K562 (cell line): ENCODE results near the gene LEO1. TPM values are rescaled to one million over a fixed set of nuclear protein-coding genes. Genes with fewer than 3 reads are reported as not detected.

ENCODE experiments used
- BCLAF1 ChIP-seq, 2 experiments: fragments of 450-650 bp in 1 of 2; IDR thresholded peaks; 2 replicates each; pipeline ENCODE4 v1.6.1; 2011 to 2017; ENCODE audit warnings: low read depth in 2 of 2, antibody characterized with exemption in 1 of 2, borderline replicate concordance in 1 of 2, low read length in 1 of 2, mild to moderate bottlenecking in 1 of 2, mixed read lengths in 1 of 2; ENCODE audit not compliant: control insufficient read depth in 1 of 2
- CBX1 ChIP-seq: sonication (generic); IDR thresholded peaks from 2 replicates; pipeline ENCODE4 v1.6.1; 2016; ENCODE audit warnings: antibody characterized with exemption, low read depth, mild to moderate bottlenecking
- EGR1 ChIP-seq: fragments of 450-650 bp; conservative IDR thresholded peaks from 2 replicates; pipeline ENCODE4 v1.6.1; 2017; ENCODE audit warnings: mild to moderate bottlenecking
- NFATC3 ChIP-seq: fragments of 450-650 bp; IDR thresholded peaks from 2 replicates; pipeline ENCODE4 v1.6.1; 2017; ENCODE audit warnings: mild to moderate bottlenecking
- PRMT5 ChIP-seq: sonication (generic); formaldehyde crosslinking; IDR thresholded peaks from 2 replicates; pipeline ENCODE4 v1.5.0; 2020; ENCODE audit warnings: missing genetic modification reagents
- RBBP5 ChIP-seq: fragments of 200-600 bp; sonication (generic); IDR thresholded peaks from 2 replicates; pipeline ENCODE4 v1.6.1; 2012; ENCODE audit warnings: borderline replicate concordance, mild to moderate bottlenecking, low read length, control low read depth, inconsistent platforms; ENCODE audit not compliant: insufficient read depth, poor library complexity, severe bottlenecking
- SPI1 ChIP-seq: IDR thresholded peaks from 2 replicates; pipeline ENCODE4 v1.6.1; 2011; ENCODE audit warnings: low read depth, low read length, control low read depth, borderline replicate concordance
- SRF ChIP-seq, 2 experiments: fragments of 250-450, 450-650 bp in 1 of 2; sonication (Bioruptor Pico) in 1 of 2; sonication (generic) in 1 of 2; formaldehyde crosslinking; IDR thresholded peaks; 2 replicates each; pipeline versions ENCODE4 v1.5.0 to v1.5.1; 2020 to 2022; ENCODE audit warnings: mild to moderate bottlenecking in 1 of 2, missing genetic modification reagents in 1 of 2
- THAP12 ChIP-seq: fragments of 250-450 bp; sonication (Bioruptor Pico); IDR thresholded peaks from 2 replicates; pipeline ENCODE4 v1.9.0; 2021; ENCODE audit warnings: mild to moderate bottlenecking, inconsistent platforms
- polyA plus RNA-seq, 8 experiments: library from polyadenylated mRNA; depleted of rRNA in 4 of 8; stranded (reverse) in 5 of 8; unstranded in 3 of 8; fragments of >200 nt; fragmentation: Nextera tagmentation in 2 of 8; fragmentation: Illumina TruSeq in 1 of 8; extraction: Ambion mirVana in 2 of 8; extraction: Trizol in 1 of 8; gene quantifications; 2 replicates each; pipeline versions ENCODE4 v1.2.1 to v1.2.3, GENCODE V29; 2011 to 2014; ENCODE audit warnings: inconsistent platforms in 1 of 8, missing spikeins in 1 of 8
- total RNA-seq, 7 experiments: library from RNA; depleted of rRNA in 6 of 7; stranded (reverse); fragments of >200 nt in 6 of 7; fragmentation: Illumina TruSeq in 2 of 7; extraction: Trizol in 2 of 7; gene quantifications; 2 replicates each; pipeline versions ENCODE4 v1.2.1 to v1.2.3, GENCODE V29; 2011 to 2021; ENCODE audit warnings: low replicate concordance in 1 of 7
- TF ChIP-seq, protein P1 (sequence below), 2 experiments: fragments of 250-450 bp in 1 of 2; fragments of 450-650 bp in 1 of 2; sonication (Bioruptor Pico) in 1 of 2; IDR thresholded peaks; 2 replicates each; pipeline versions ENCODE4 v1.6.1 to v1.8.0; 2016 to 2021; ENCODE audit warnings: mild to moderate bottlenecking in 2 of 2, moderate library complexity in 2 of 2, missing compliant biosample characterization in 1 of 2, missing genetic modification characterization in 1 of 2
- TF ChIP-seq, protein P2 (sequence below): fragments of 450-650 bp; IDR thresholded peaks from 2 replicates; pipeline ENCODE4 v1.6.1; 2018; ENCODE audit not compliant: partially characterized antibody

Gene LEO1
- total and polyA plus RNA-seq, 9 of the 15 experiments (the other 6 are each of a cell fraction or from before 2014, with no cell fraction given) = 8.4 to 48.3 (median 37.9) TPM

GRCh38 chr15:52006702-52007340, 35.2 kb upstream of the LEO1 start (continued):
- TF ChIP-seq BCLAF1 (IDR thresholded peaks at IDR 0.05; ENCODE audit: borderline replicate concordance in 1 of 2, control insufficient read depth in 1 of 2, low read depth in 2 of 2, low read length in 1 of 2) (no peak), EGR1 (peak; percentile 68), RBBP5 (peak; percentile 8), NFATC3 (no peak), CBX1 (no peak), THAP12 (CRISPR knock-in tag) (no peak), PRMT5 (CRISPR knock-in tag) (no peak), SPI1 (peak; percentile 66; the same call in 1 of the 2 replicates), SRF (CRISPR knock-in tag; IDR thresholded peaks at IDR 0.05) (peak in 1 of 2 experiments; percentile 71; a peak in 1 of 4 replicates)
- TF ChIP-seq, protein P1, sequence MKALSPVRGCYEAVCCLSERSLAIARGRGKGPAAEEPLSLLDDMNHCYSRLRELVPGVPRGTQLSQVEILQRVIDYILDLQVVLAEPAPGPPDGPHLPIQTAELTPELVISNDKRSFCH (CRISPR knock-in tag; IDR thresholded peaks at IDR 0.05) = no peak
- TF ChIP-seq, protein P1 (tag; IDR thresholded peaks at IDR 0.05) = no peak
- TF ChIP-seq, protein P2, sequence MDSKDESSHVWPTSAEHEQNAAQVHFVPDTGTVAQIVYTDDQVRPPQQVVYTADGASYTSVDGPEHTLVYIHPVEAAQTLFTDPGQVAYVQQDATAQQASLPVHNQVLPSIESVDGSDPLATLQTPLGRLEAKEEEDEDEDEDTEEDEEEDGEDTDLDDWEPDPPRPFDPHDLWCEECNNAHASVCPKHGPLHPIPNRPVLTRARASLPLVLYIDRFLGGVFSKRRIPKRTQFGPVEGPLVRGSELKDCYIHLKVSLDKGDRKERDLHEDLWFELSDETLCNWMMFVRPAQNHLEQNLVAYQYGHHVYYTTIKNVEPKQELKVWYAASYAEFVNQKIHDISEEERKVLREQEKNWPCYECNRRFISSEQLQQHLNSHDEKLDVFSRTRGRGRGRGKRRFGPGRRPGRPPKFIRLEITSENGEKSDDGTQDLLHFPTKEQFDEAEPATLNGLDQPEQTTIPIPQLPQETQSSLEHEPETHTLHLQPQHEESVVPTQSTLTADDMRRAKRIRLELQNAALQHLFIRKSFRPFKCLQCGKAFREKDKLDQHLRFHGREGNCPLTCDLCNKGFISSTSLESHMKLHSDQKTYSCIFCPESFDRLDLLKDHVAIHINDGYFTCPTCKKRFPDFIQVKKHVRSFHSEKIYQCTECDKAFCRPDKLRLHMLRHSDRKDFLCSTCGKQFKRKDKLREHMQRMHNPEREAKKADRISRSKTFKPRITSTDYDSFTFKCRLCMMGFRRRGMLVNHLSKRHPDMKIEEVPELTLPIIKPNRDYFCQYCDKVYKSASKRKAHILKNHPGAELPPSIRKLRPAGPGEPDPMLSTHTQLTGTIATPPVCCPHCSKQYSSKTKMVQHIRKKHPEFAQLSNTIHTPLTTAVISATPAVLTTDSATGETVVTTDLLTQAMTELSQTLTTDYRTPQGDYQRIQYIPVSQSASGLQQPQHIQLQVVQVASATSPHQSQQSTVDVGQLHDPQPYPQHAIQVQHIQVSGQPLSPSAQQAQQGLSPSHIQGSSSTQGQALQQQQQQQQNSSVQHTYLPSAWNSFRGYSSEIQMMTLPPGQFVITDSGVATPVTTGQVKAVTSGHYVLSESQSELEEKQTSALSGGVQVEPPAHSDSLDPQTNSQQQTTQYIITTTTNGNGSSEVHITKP = no peak
- TF ChIP-seq, all 486 proteins: peak for 6
